Measurements from ENCODE around the gene CACFD1. TPM values are rescaled to one million over a fixed set of nuclear protein-coding genes. Genes with fewer than 3 reads are reported as not detected.
A peak's percentile ranks its signal among the peaks of the same experiment; 100 is the strongest.

CACFD1 gene
- total and polyA plus RNA-seq, 9 of the 15 experiments (the other 6 are each of a cell fraction or from before 2014, with no cell fraction given) = 0.11 to 1.4 (median 1.1) TPM; not detected in 2

DNA sequence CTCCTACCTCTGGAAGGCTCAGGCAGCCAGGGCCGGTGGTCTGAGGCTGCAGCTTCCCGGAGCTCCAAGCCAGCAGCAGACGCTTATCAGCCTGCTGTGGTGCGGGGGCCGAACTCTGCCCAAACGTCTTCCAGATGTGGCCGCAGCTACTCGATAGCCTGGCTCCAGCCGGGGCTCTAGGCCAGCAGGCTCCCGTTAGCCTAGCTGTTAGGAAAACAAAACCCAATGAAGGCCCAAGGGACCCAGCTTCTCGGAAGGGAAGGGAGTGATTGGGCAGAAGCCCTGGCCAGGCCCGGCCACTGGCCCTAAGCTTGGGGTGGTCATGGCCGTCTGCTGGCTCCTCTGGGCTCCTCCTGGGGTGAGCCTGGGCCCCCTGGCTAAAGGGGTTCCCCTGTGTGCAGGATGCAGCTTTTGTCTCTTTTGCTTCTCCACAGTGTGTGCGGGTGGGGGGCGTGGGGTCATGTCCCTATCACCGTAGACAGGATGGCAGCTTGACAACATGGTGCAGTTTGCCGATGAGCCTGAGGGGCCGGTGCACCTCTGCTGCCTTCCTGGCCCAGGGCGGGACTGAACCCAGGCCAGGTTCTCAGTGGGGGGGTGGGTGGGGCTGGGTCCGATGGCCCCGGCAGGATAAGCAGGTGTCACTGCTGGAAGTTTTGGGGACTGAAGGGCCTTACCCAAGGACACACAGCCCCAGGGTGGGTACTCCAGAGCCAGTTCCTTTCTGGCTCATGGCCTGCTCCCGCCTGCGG, 46.3 kb downstream of the CACFD1 start (continued):
- no peak for TF ChIP-seq ZNF644 (tag; IDR thresholded peaks at IDR 0.05; ENCODE audit: low read depth)
- no peak for TF ChIP-seq ZNF316 (IDR thresholded peaks at IDR 0.05)
- no peak for TF ChIP-seq KAT8 (IDR thresholded peaks at IDR 0.05; ENCODE audit: low read depth)
- TF ChIP-seq ZNF175 (CRISPR knock-in tag; IDR thresholded peaks at IDR 0.05; ENCODE audit: low read depth) = 0 out of 2 replicates have a peak, but pooled peaks have one; percentile 29
- TF ChIP-seq ZNF133 (CRISPR knock-in tag; IDR thresholded peaks at IDR 0.05) = no peak
- TF ChIP-seq RBM17 (IDR thresholded peaks at IDR 0.05; ENCODE audit: borderline replicate concordance, low read depth, low read length) = no peak
- TF ChIP-seq HNRNPL (IDR thresholded peaks at IDR 0.05; ENCODE audit: low read depth, low read length) = no peak
- no peak for TF ChIP-seq NCOA1 (IDR thresholded peaks at IDR 0.05; ENCODE audit: low read depth)
- peak; percentile 64; the same call in 1 of the 2 replicates for TF ChIP-seq CBFB (CRISPR knock-in tag; IDR thresholded peaks at IDR 0.05)
- TF ChIP-seq ZNF766 (CRISPR knock-in tag; conservative IDR thresholded peaks at IDR 0.05) = no peak
- no peak for TF ChIP-seq EWSR1 (IDR thresholded peaks at IDR 0.05; ENCODE audit: borderline replicate concordance, low read depth, partially characterized antibody)
- TF ChIP-seq, protein P1, sequence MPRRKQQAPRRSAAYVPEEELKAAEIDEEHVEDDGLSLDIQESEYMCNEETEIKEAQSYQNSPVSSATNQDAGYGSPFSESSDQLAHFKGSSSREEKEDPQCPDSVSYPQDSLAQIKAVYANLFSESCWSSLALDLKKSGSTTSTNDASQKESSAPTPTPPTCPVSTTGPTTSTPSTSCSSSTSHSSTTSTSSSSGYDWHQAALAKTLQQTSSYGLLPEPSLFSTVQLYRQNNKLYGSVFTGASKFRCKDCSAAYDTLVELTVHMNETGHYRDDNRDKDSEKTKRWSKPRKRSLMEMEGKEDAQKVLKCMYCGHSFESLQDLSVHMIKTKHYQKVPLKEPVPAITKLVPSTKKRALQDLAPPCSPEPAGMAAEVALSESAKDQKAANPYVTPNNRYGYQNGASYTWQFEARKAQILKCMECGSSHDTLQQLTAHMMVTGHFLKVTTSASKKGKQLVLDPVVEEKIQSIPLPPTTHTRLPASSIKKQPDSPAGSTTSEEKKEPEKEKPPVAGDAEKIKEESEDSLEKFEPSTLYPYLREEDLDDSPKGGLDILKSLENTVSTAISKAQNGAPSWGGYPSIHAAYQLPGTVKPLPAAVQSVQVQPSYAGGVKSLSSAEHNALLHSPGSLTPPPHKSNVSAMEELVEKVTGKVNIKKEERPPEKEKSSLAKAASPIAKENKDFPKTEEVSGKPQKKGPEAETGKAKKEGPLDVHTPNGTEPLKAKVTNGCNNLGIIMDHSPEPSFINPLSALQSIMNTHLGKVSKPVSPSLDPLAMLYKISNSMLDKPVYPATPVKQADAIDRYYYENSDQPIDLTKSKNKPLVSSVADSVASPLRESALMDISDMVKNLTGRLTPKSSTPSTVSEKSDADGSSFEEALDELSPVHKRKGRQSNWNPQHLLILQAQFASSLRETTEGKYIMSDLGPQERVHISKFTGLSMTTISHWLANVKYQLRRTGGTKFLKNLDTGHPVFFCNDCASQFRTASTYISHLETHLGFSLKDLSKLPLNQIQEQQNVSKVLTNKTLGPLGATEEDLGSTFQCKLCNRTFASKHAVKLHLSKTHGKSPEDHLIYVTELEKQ (CRISPR knock-in tag; IDR thresholded peaks at IDR 0.05) = no peak
- no peak for TF ChIP-seq SRSF7 (optimal IDR thresholded peaks at IDR 0.05; ENCODE audit: low read depth, low read length)
- TF ChIP-seq, protein P2, sequence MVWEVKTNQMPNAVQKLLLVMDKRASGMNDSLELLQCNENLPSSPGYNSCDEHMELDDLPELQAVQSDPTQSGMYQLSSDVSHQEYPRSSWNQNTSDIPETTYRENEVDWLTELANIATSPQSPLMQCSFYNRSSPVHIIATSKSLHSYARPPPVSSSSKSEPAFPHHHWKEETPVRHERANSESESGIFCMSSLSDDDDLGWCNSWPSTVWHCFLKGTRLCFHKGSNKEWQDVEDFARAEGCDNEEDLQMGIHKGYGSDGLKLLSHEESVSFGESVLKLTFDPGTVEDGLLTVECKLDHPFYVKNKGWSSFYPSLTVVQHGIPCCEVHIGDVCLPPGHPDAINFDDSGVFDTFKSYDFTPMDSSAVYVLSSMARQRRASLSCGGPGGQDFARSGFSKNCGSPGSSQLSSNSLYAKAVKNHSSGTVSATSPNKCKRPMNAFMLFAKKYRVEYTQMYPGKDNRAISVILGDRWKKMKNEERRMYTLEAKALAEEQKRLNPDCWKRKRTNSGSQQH (CRISPR knock-in tag; IDR thresholded peaks at IDR 0.05) = no peak
- TF ChIP-seq, protein P3, sequence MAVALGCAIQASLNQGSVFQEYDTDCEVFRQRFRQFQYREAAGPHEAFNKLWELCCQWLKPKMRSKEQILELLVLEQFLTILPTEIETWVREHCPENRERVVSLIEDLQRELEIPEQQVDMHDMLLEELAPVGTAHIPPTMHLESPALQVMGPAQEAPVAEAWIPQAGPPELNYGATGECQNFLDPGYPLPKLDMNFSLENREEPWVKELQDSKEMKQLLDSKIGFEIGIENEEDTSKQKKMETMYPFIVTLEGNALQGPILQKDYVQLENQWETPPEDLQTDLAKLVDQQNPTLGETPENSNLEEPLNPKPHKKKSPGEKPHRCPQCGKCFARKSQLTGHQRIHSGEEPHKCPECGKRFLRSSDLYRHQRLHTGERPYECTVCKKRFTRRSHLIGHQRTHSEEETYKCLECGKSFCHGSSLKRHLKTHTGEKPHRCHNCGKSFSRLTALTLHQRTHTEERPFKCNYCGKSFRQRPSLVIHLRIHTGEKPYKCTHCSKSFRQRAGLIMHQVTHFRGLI (CRISPR knock-in tag; IDR thresholded peaks at IDR 0.05) = no peak
- no peak for TF ChIP-seq MECOM (CRISPR knock-in tag; IDR thresholded peaks at IDR 0.05)
- TF ChIP-seq CREBBP (IDR thresholded peaks at IDR 0.05; ENCODE audit: low read depth, low read length) = no peak
